Vagina (tissue), 2 donors: ENCODE measurements around the gene DPCD. TPM values are rescaled to one million over a fixed set of nuclear protein-coding genes. Genes with fewer than 3 reads are reported as not detected.
A peak's percentile ranks its signal among the peaks of the same experiment; 100 is the strongest.

Source experiments
- DNase-seq, 2 donors: peaks; one replicate each; pipeline ENCODE4 v3.0.0-alpha.2; 2017; ENCODE audit errors: extremely low spot score in 2 of 2
- H3K27ac ChIP-seq: fragments of 200-600 bp; sonication (generic); one replicate; pipeline ENCODE4 v1.5.1; 2019
- H3K27me3 ChIP-seq: fragments of 200-600 bp; sonication (generic); one replicate; pipeline ENCODE4 v1.5.1; 2019
- H3K36me3 ChIP-seq, 2 donors: fragments of 200-600 bp; sonication (generic); one replicate each; pipeline ENCODE4 v1.5.1; 2017 to 2019
- H3K4me1 ChIP-seq: fragments of 200-600 bp; sonication (generic); one replicate; pipeline ENCODE4 v1.5.1; 2019
- H3K4me3 ChIP-seq, 2 donors: fragments of 200-600 bp; sonication (generic); 1 replicate in 1 of 2; 2 replicates in 1 of 2; pipeline ENCODE4 v1.5.1; 2016 to 2019
- H3K9me3 ChIP-seq: fragments of 200-600 bp; sonication (generic); one replicate; pipeline ENCODE4 v1.5.1; 2019
- POLR2A ChIP-seq, 2 donors: fragments of 450-650 bp; IDR thresholded peaks; one replicate each; pipeline ENCODE4 v1.6.1; 2017; ENCODE audit warnings: antibody characterized with exemption in 2 of 2, mild to moderate bottlenecking in 2 of 2, moderate library complexity in 2 of 2
- POLR2AphosphoS5 ChIP-seq, 2 donors: sonication (generic); formaldehyde crosslinking; IDR thresholded peaks; one replicate each; pipeline ENCODE4 v1.9.0; 2017; ENCODE audit warnings: antibody characterized with exemption in 2 of 2, mild to moderate bottlenecking in 2 of 2, low read depth in 1 of 2; ENCODE audit not compliant: insufficient read depth in 1 of 2
- intact Hi-C: fragments of 100-400 bp; cut with DNase I; formaldehyde crosslinking; loops from one replicate; pipeline ENCODE4 v1.15.1; 2023
- total RNA-seq: library from RNA; depleted of rRNA; stranded (reverse); fragments of >200 nt; gene quantifications from one replicate; pipeline ENCODE4 v1.2.3, GENCODE V29; 2016
- TF ChIP-seq, protein P1 (sequence below), 3 experiments: fragments of 450-650 bp in 2 of 3; fragments of 200-600 bp in 1 of 3; sonication (generic) in 1 of 3; IDR thresholded peaks; one replicate each; pipeline ENCODE4 v1.5.1; 2017 to 2019; ENCODE audit warnings: antibody characterized with exemption in 3 of 3, mild to moderate bottlenecking in 2 of 3, moderate library complexity in 2 of 3

Gene DPCD
- total RNA-seq, 1 donor from 2014 or later, result 13.8 TPM

DNA sequence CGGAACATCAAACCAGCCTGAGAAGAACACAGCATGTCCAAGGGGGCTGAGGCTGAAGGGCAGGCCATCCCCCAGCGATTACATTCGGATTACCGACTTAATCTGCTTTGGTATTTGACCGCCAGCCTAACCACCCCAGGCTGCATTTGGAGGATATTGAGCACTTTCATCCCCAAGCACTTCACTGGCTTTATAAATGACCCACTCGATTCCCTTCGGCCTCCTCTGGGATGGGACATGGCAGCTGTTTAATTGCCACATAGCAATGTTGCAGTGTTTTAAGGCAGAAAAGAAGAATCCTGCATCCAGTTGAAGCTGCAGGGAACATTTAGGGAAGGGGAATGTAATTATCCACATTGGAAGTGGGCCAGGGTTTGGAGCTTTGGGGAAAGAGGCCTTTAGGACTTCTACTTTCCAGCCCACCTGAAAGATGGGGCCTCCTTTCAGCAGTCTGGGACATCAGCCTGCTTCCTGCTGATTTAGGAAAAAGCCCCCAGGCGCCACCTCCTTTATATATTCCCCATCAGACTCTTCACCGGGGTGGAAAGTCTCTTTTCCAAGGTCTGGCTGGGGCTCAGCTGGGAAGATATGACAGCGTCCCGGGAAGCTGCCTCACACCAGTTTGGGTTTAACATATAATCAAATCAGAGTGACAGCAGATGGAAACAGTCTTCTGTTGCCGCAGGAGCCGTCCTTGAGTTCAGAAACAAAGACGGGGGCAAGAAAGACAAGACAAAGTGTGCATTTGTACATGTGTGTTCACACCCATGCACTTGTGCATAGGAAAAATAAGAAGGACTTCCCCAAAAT lies 9.2 kb downstream of the DPCD start:
- Histone ChIP-seq H3K4me1 (no peaks in the 10 kb centered on the region), H3K27me3 (no peaks in the 10 kb centered on the region), H3K4me3 (no peak overlapping the region), H3K9me3 (no peaks in the 10 kb centered on the region), H3K36me3 (no peaks in the 10 kb centered on the region), H3K27ac (no peak overlapping the region)
- TF ChIP-seq, protein P1, sequence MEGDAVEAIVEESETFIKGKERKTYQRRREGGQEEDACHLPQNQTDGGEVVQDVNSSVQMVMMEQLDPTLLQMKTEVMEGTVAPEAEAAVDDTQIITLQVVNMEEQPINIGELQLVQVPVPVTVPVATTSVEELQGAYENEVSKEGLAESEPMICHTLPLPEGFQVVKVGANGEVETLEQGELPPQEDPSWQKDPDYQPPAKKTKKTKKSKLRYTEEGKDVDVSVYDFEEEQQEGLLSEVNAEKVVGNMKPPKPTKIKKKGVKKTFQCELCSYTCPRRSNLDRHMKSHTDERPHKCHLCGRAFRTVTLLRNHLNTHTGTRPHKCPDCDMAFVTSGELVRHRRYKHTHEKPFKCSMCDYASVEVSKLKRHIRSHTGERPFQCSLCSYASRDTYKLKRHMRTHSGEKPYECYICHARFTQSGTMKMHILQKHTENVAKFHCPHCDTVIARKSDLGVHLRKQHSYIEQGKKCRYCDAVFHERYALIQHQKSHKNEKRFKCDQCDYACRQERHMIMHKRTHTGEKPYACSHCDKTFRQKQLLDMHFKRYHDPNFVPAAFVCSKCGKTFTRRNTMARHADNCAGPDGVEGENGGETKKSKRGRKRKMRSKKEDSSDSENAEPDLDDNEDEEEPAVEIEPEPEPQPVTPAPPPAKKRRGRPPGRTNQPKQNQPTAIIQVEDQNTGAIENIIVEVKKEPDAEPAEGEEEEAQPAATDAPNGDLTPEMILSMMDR (IDR thresholded peaks at IDR 0.05), result no peak
- no peak for TF ChIP-seq POLR2AphosphoS5 (IDR thresholded peaks at IDR 0.05; ENCODE audit: insufficient read depth in 1 of 2, low read depth in 1 of 2)
- no peak for TF ChIP-seq POLR2A (IDR thresholded peaks at IDR 0.05)
- no peak for DNase-seq
- intact Hi-C loops, result no loop called here

DNA sequence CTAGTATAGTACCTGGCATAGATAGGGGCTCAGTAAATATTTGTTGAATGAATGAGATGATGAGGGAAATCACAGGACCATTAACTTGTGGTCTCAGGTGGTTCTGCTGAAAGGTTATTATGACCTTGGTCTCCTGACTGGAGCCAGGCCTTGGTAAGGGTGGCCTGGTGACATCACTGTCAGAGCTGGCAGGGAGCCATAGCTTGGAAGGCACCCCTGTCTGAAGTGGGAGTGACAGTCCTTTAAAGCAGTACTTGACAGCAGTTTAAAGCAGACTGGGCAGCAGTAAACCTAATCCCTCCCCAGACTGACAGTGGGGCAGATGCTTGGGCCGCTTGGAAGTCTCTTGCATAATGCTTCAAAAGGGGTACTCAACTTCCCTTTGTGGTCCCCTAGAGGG lies 13.4 kb downstream of the DPCD start:
- intact Hi-C loops, result loop anchor here (10.0 kb wide), 1 partner anchor 173 kb away; the partner anchor contains the start of gene FGF8

GRCh38 chr10:101602761-101603398 lies 14.8 kb downstream of the DPCD start:
- H3K4me1 ChIP-seq, result no peaks in the 10 kb centered on the region
- no peaks in the 10 kb centered on the region for H3K9me3 ChIP-seq
- no peak overlapping the region for H3K27ac ChIP-seq
- H3K36me3 ChIP-seq, result peaks cover 0 to 8% of the 10 kb centered on the region in 2 donors
- TF ChIP-seq, protein P1 (IDR thresholded peaks at IDR 0.05), result peak; percentile 1 to 61 (median 56)
- no peak for TF ChIP-seq POLR2AphosphoS5 (IDR thresholded peaks at IDR 0.05; ENCODE audit: insufficient read depth in 1 of 2, low read depth in 1 of 2)
- H3K27me3 ChIP-seq, result no peaks in the 10 kb centered on the region
- no peak overlapping the region for H3K4me3 ChIP-seq
- intact Hi-C loops, result loop anchor here (10.0 kb wide), 1 partner anchor 172 kb away; the partner anchor contains the start of gene FGF8
- no peak for DNase-seq

More for the DNA sequence above, 13.4 kb downstream of the DPCD start:
- H3K27me3 ChIP-seq, result no peaks in the 10 kb centered on the region
- H3K9me3 ChIP-seq, result no peaks in the 10 kb centered on the region
- H3K4me3 ChIP-seq, result no peak overlapping the region
- no peak overlapping the region for H3K27ac ChIP-seq
- H3K36me3 ChIP-seq, result peaks cover 0 to 4% of the 10 kb centered on the region in 2 donors
- TF ChIP-seq, protein P1 (IDR thresholded peaks at IDR 0.05), result no peak
- no peak for TF ChIP-seq POLR2AphosphoS5 (IDR thresholded peaks at IDR 0.05; ENCODE audit: insufficient read depth in 1 of 2, low read depth in 1 of 2)
- TF ChIP-seq POLR2A (IDR thresholded peaks at IDR 0.05), result no peak
- no peak for DNase-seq
- H3K4me1 ChIP-seq, result no peaks in the 10 kb centered on the region

- Histone ChIP-seq H3K9me3 (no peaks in the 10 kb centered on the region), H3K4me3 (no peak overlapping the region), H3K27ac (no peak overlapping the region), H3K27me3 (no peaks in the 10 kb centered on the region), H3K36me3 (peaks cover 0 to 36% of the 10 kb centered on the region in 2 donors), H3K4me1 (no peaks in the 10 kb centered on the region)
- intact Hi-C loops, result loop anchor here (10.0 kb wide), 1 partner anchor 168 kb away; the partner anchor contains the start of gene FGF8
- DNase-seq, result no peak
- no peak for TF ChIP-seq POLR2A (IDR thresholded peaks at IDR 0.05)
- TF ChIP-seq, protein P1 (IDR thresholded peaks at IDR 0.05), result no peak
- no peak for TF ChIP-seq POLR2AphosphoS5 (IDR thresholded peaks at IDR 0.05; ENCODE audit: insufficient read depth in 1 of 2, low read depth in 1 of 2)
These were observed 19.0 kb downstream of the DPCD start for GRCh38 chr10:101607124-101607523.
